Measurements from ENCODE around the gene CDCP1.

CDCP1 gene

GRCh38 chr3:45145681-45146614, at the start of gene CDCP1:
TSS of gene CDCP1 (minus strand) at chr3:45146378. CDS start at chr3:45146287, 91 bp downstream.
- TF ChIP-seq GATA3 (IDR thresholded peaks at IDR 0.05; ENCODE audit: low read depth, low read length) = no peak
- no peak for TF ChIP-seq GATA2 (IDR thresholded peaks at IDR 0.05; ENCODE audit: low read depth, low read length)

GRCh38 chr3:45194791-45195190, 48.6 kb upstream of the CDCP1 start:
- TF ChIP-seq GATA3 (IDR thresholded peaks at IDR 0.05; ENCODE audit: low read depth, low read length) = no peak
- no peak for TF ChIP-seq GATA2 (IDR thresholded peaks at IDR 0.05; ENCODE audit: low read depth, low read length)

DNA sequence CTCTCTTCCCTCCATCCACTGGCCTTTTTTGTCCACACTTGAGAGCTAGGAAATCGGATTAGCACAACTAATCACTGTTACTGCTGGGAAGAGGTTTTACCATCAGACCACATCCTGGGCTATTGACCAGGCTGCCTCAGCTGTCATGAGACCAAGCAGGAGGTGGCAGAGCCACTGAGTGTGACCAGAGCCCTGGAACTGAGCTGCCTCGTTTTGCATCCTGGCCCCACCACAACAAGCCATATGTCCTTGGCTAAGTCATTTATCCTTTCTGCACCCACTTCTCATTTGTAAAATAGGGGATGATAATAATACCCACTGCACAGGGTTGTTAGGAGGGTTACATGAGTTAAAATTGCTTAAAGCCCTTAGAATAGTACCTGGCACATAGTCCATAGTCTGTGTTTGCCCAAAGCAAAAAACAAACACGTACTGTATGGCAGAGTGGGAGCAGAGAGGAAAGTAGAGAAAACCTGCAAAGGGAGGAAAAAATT, 45.8 kb upstream of the CDCP1 start:
- no peak for TF ChIP-seq GATA2 (IDR thresholded peaks at IDR 0.05; ENCODE audit: low read depth, low read length)
- TF ChIP-seq GATA3 (IDR thresholded peaks at IDR 0.05; ENCODE audit: low read depth, low read length) = no peak

- TF ChIP-seq GATA2 (IDR thresholded peaks at IDR 0.05; ENCODE audit: low read depth, low read length) (no peak), GATA3 (IDR thresholded peaks at IDR 0.05; ENCODE audit: low read depth, low read length) (no peak)
Measured at GRCh38 chr3:45191424-45191823, 45.2 kb upstream of the CDCP1 start.

DNA sequence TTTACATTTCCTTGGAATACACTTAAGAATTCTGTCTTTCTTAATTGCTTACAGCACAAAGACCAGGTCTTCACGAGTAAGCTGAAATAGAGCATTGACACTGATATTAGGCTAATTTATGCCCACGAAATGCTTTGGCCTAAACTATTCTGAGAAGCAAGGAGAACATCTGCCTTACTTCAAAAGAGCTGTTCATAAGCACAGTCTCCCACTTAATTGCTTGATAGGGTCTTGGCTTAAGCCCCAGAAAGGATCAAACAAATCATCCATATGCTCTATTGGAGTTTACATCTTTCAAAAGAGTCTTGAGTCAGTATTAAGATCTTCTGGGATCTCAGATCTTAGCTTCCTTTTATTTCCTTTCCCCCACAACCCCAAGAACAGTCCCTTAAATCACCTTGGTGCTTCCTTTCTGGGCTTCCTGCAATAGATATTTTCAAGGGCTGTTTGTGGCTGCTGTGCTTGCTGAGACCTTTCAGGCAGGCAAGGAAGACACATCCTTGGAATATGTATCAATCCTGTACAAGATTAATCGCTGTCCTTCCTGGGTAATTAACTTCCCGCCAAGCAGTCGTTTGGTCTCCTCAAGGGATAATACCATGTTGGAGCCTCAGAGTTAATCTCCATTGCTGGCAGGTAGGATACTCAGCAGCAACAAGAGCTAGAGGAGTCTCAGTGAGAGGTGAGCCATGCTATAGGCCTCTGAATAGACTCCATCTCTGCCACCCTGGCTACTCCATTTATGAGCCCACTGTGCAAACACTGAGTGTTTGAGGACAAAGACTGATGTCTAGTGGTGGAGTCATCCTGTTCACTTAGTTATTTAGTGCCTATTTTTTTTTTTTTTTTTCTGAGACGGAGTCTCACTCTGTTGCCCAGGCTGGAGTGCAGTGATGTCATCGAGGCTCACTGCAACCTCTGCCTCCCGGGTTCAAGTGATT, 42.8 kb upstream of the CDCP1 start:
- no peak for TF ChIP-seq GATA2 (IDR thresholded peaks at IDR 0.05; ENCODE audit: low read depth, low read length)
- TF ChIP-seq GATA3 (IDR thresholded peaks at IDR 0.05; ENCODE audit: low read depth, low read length) = no peak

- no peak for TF ChIP-seq GATA2 (IDR thresholded peaks at IDR 0.05; ENCODE audit: low read depth, low read length)
- TF ChIP-seq GATA3 (IDR thresholded peaks at IDR 0.05; ENCODE audit: low read depth, low read length) = no peak
Measured at GRCh38 chr3:45187694-45188141, 41.5 kb upstream of the CDCP1 start.

GRCh38 chr3:45186871-45187270, 40.7 kb upstream of the CDCP1 start:
- TF ChIP-seq GATA2 (IDR thresholded peaks at IDR 0.05; ENCODE audit: low read depth, low read length) (no peak), GATA3 (IDR thresholded peaks at IDR 0.05; ENCODE audit: low read depth, low read length) (no peak)

DNA sequence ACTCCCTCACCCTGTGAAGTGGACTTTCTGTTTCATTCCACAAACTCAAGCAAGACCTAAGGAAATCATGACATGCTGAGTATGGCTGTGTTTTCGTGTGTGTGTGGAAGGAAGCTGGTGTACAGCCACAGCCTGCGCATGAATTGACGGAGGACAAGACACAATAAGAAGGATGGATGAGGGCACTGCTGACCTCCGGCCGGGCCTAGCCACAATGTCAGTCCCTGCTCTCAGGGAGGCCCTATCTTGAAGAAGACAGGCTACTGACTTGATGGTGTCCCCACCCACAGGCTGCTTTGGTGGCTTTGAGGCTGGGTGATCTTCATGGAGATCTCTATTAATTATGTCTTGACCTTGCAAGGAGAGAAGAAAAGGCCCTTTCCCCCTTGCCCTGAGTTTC, 39.3 kb upstream of the CDCP1 start:
- TF ChIP-seq GATA2 (IDR thresholded peaks at IDR 0.05; ENCODE audit: low read depth, low read length) (no peak), GATA3 (IDR thresholded peaks at IDR 0.05; ENCODE audit: low read depth, low read length) (no peak)

DNA sequence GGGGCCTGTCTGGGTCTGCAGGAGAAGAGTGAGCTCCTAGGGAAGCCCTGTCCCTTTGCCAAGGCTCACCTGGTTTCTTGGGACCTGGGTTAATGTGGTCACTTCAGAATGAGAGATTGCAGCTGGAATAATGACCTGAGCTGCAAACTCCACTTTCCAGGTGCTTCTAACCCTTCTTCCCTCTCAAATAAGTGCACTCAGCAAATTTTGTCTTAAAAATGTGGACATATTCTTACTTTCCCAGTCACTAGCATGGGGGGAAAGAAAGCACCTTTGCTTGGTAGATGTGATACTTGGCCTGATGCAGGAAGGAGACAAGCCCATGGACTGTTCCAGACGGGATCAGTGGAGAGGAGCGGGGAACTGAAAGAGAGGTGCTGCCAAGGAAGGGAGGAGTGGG, 38.9 kb upstream of the CDCP1 start:
- TF ChIP-seq GATA2 (IDR thresholded peaks at IDR 0.05; ENCODE audit: low read depth, low read length) = no peak
- TF ChIP-seq GATA3 (IDR thresholded peaks at IDR 0.05; ENCODE audit: low read depth, low read length) = no peak

DNA sequence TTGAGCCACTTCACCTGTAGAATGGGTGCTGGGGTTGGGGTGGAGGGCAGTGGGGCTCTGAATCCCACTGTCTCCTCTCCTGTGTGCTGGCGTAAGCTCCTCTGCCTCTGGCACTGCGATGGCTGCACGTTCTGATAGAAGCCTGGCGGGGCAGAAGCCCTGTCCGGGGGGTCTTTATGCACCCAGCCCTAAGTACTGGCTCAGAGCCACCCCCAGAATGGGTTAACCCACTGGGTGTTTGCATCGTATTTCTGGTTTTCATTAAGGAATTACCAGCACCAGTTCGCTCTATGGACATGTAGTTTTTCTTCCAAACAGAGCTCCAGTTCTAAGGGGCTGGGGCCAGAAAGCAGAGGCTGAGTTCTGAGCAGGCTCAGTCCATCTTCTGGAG, 37.7 kb upstream of the CDCP1 start:
- TF ChIP-seq GATA2 (IDR thresholded peaks at IDR 0.05; ENCODE audit: low read depth, low read length) = no peak
- no peak for TF ChIP-seq GATA3 (IDR thresholded peaks at IDR 0.05; ENCODE audit: low read depth, low read length)

DNA sequence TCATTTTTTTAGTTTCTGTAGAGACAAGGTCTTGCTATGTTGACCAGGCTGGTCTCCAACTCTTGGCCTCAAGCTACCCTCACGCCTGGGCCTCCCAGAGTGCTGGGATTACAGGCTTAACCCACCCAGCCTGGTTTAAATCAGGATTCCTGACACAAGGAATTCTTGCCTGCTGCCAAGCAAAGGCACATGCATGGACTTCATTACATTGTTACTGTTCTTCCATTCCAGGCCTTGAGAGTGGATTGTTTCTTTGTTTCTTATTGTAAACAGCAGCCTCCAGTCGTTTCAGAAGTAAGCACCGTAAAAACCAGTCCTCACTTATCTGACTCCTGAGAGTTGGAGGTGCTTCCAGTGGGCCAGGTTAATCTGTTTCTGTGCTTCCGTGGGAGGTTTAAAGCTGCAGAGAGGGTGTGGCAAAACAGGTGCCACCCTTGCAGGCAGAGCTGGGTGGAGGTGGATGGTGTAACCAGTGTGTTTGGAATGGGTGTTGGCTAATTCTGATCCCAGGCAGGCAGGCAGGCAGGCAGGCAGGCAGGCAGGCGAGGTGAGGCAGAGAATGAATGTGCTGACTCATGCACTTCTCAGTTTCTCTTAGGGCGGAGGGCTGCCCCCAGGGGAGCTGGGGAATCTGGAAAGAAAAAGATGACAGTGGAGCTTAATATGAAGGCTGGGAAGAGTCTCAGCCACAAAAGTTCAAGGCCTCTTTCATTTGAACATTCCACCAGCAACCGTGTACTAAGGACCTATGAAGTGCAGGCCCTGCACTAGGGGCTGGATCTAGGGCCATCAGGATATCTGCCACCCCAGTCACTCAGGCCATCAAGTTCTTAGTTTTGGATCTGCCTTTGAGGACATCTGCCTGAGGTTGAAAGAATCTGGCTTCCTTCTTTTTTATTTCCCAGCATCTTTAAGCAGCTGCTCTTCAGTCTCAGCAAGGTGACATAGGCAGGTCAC, 37.0 kb upstream of the CDCP1 start:
- TF ChIP-seq GATA3 (IDR thresholded peaks at IDR 0.05; ENCODE audit: low read depth, low read length) (no peak), GATA2 (IDR thresholded peaks at IDR 0.05; ENCODE audit: low read depth, low read length) (no peak)

- TF ChIP-seq GATA3 (IDR thresholded peaks at IDR 0.05; ENCODE audit: low read depth, low read length) (no peak), GATA2 (IDR thresholded peaks at IDR 0.05; ENCODE audit: low read depth, low read length) (no peak)
Measured at GRCh38 chr3:45181496-45181895, 35.3 kb upstream of the CDCP1 start.

GRCh38 chr3:45180899-45181298, 34.7 kb upstream of the CDCP1 start:
- no peak for TF ChIP-seq GATA3 (IDR thresholded peaks at IDR 0.05; ENCODE audit: low read depth, low read length)
- TF ChIP-seq GATA2 (IDR thresholded peaks at IDR 0.05; ENCODE audit: low read depth, low read length) = no peak

Data from SH-SY5Y (cell line).